HG03575 (cell line): ENCODE results near the gene DACH2.

ENCODE experiments used
- ATAC-seq: cut with Tn5 transposase; IDR thresholded peaks from one replicate; pipeline ENCODE4 v1.9.1; 2021; ENCODE audit not compliant: unreplicated experiment, insufficient number of reproducible peaks, low FRiP score; ENCODE audit errors: extremely low read depth

DACH2 gene

GRCh38 chrX:86696951-86697350 lies 548.7 kb downstream of the DACH2 start:
- no peak for ATAC-seq

DNA sequence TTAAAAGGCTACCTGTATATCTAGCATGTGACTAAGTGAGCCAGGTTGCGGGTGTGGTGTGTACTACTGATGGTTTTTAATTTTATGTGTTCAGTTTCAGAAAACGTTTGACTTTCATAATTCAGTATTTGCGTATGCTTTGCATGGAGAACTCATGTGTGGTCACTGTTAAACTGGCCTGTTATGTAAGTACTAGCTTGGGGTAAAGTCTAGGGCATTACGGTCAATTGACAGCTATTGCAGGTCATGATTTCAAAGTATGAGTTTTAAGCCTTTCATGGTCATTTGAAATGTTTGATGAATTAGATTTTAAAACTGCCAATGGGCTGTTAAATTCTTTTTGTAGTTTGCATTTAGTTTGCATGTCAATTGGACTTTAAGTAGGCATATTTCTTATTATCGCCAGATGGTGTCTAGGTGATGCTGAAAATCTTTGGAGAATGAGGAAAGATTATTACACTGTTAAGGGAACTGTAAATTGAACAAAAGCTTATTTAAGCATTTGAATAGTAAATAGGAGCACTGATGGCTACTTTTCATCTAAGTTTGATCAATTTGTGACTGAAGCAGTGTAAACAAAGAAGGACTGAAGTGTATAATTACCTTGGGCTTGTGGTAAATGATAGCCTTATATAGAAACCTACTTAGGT lies 563.4 kb downstream of the DACH2 start:
- ATAC-seq, result no peak

GRCh38 chrX:86714441-86714840 lies 566.2 kb downstream of the DACH2 start:
- no peak for ATAC-seq

DNA sequence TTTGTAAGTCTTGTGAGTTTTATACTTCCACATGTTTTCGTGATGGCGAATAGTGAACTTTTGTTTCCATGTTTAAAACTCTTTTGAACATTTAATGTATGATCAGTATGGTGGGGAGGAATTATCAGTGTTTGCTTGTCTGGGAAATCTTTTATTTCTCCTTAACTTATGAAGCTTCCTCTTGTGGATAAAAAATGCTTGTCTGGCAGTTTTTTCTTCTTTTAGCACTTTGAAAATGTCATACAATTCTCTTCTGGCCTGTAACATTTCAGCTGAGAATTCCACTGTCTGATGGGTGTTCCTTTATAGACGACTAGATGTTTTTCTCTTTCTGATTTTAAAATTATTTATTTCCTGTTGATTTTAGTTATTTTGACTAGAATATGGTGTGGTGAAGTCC lies 576.0 kb downstream of the DACH2 start:
- no peak for ATAC-seq

GRCh38 chrX:86747091-86747490 lies 598.8 kb downstream of the DACH2 start:
- no peak for ATAC-seq

- no peak for ATAC-seq
Observed at GRCh38 chrX:86805241-86805640, 657.0 kb downstream of the DACH2 start.

DNA sequence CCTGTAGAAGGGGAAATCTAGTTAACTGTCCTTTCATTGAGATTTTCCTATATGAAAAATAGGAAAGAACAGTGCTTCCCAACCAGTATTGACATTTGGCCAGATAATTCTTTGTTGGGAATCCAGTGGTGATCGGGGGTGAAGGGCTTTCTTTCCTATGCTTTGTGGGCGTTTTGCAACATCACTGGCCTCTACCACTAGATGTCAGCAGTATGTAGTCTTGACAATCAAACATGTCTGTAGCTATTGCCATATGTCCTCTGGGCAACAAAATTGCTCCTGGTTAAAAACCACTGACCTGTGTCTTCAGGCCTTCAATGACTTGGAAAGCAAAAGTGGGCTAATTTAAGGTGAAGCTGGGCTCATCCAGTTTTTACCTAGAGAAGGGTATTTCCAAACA lies 658.5 kb downstream of the DACH2 start:
- peak; percentile 89 for ATAC-seq

DNA sequence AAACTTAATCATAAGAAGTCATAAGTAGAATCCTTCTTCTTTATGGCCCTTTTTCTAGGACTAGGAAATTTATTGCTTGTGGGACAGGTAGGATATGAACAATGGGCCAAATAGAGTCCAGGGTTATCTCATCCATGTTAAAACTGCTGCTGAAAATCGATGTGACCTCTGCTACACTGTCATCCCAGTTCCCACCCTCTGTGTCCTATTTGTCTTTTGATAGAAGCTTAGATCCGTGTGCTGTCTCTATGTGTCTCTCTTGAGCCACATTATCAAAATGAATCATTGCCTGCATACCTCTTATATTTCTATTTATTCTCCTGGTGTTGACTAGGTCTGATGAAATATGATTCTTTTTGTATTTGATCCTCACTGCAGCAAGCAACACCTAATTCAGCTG lies 661.4 kb downstream of the DACH2 start:
- no peak for ATAC-seq

GRCh38 chrX:86829786-86830185 lies 681.5 kb downstream of the DACH2 start:
- no peak for ATAC-seq

GRCh38 chrX:86830685-86831084 lies 682.4 kb downstream of the DACH2 start:
- no peak for ATAC-seq

- ATAC-seq, result no peak
Observed at GRCh38 chrX:86845101-86845500, 696.9 kb downstream of the DACH2 start.
